Left ventricle myocardium inferior (tissue), 1 donor: ENCODE measurements around the gene EDNRB. TPM values are rescaled to one million over a fixed set of nuclear protein-coding genes. Genes with fewer than 3 reads are reported as not detected.

ENCODE experiments used
- DNase-seq: peaks from one replicate; pipeline ENCODE4 v3.0.0-alpha.2; 2020
- H3K27ac ChIP-seq: fragments of 200-600 bp; replicated peaks from 2 replicates; pipeline ENCODE4 v1.8.0; 2021
- H3K27me3 ChIP-seq: fragments of 200-600 bp; 2 replicates; pipeline ENCODE4 v1.8.0; 2021; ENCODE audit warnings: low read depth
- H3K36me3 ChIP-seq: fragments of 200-600 bp; 2 replicates; pipeline ENCODE4 v1.8.0; 2021
- H3K4me1 ChIP-seq: fragments of 200-600 bp; 2 replicates; pipeline ENCODE4 v1.8.0; 2021
- H3K4me3 ChIP-seq: fragments of 200-600 bp; 2 replicates; pipeline ENCODE4 v1.8.0; 2021; ENCODE audit warnings: mild to moderate bottlenecking, moderate library complexity
- H3K9me3 ChIP-seq: fragments of 200-600 bp; replicated peaks from 2 replicates; pipeline ENCODE4 v1.8.0; 2021
- CTCF ChIP-seq: fragments of 200-600 bp; IDR thresholded peaks from 2 replicates; pipeline ENCODE4 v1.8.0; 2021; ENCODE audit warnings: antibody characterized with exemption, mild to moderate bottlenecking, borderline replicate concordance
- intact Hi-C: fragments of 100-400 bp; cut with micrococcal nuclease; formaldehyde crosslinking; loops from one replicate; pipeline ENCODE4 v1.11.0; 2022
- total RNA-seq: library from RNA; stranded (reverse); fragmentation: NEBNext Ultra II Directional; extraction: Animal tissue kit (Norgen Biotek cat#: 25700); gene quantifications from one replicate; pipeline ENCODE4 v1.2.1, GENCODE V29; 2021
- donor health status: DM: no; HTN: yes; CAD: no; lungs with severe emphysema.

Gene EDNRB
- total RNA-seq, 1 donor from 2014 or later, result 25.6 TPM

GRCh38 chr13:77896977-77897376 lies 21.7 kb downstream of the EDNRB start:
- DNase-seq, result no peak
- Histone ChIP-seq H3K27ac (peak overlapping the region; percentile 87), H3K9me3 (no peaks in the 10 kb centered on the region), H3K36me3 (peaks cover 17% of the 10 kb centered on the region), H3K4me1 (peaks cover 52% of the 10 kb centered on the region), H3K4me3 (peak overlapping the region; percentile 39), H3K27me3 (no peaks in the 10 kb centered on the region)
- intact Hi-C loops, result no loop called here
- no peak for TF ChIP-seq CTCF

GRCh38 chr13:77896536-77896935 lies 22.1 kb downstream of the EDNRB start:
- Histone ChIP-seq H3K27me3 (no peaks in the 10 kb centered on the region), H3K9me3 (no peaks in the 10 kb centered on the region), H3K27ac (peak overlapping the region; percentile 87), H3K4me1 (peaks cover 52% of the 10 kb centered on the region), H3K4me3 (peak overlapping the region; percentile 39), H3K36me3 (peaks cover 13% of the 10 kb centered on the region)
- intact Hi-C loops, result no loop called here
- TF ChIP-seq CTCF, result no peak
- DNase-seq, result no peak

- Histone ChIP-seq H3K4me1 (peaks cover 52% of the 10 kb centered on the region), H3K27me3 (no peaks in the 10 kb centered on the region), H3K36me3 (peaks cover 2% of the 10 kb centered on the region), H3K4me3 (no peak overlapping the region), H3K27ac (peak overlapping the region; percentile 87), H3K9me3 (no peaks in the 10 kb centered on the region)
- no peak for TF ChIP-seq CTCF
- no peak for DNase-seq
- intact Hi-C loops, result no loop called here
Measured at GRCh38 chr13:77894743-77895142, 23.9 kb downstream of the EDNRB start.

GRCh38 chr13:77893066-77893465 lies 25.6 kb downstream of the EDNRB start:
- intact Hi-C loops, result no loop called here
- no peaks in the 10 kb centered on the region for H3K36me3 ChIP-seq
- no peak for TF ChIP-seq CTCF
- H3K27me3 ChIP-seq, result no peaks in the 10 kb centered on the region
- no peaks in the 10 kb centered on the region for H3K9me3 ChIP-seq
- H3K27ac ChIP-seq, result no peak overlapping the region
- peaks cover 41% of the 10 kb centered on the region for H3K4me1 ChIP-seq
- no peak for DNase-seq
- no peak overlapping the region for H3K4me3 ChIP-seq

- H3K27me3 ChIP-seq, result no peaks in the 10 kb centered on the region
- DNase-seq, result no peak
- H3K4me3 ChIP-seq, result no peak overlapping the region
- no peak for TF ChIP-seq CTCF
- intact Hi-C loops, result no loop called here
- no peaks in the 10 kb centered on the region for H3K36me3 ChIP-seq
- peaks cover 36% of the 10 kb centered on the region for H3K4me1 ChIP-seq
- no peak overlapping the region for H3K27ac ChIP-seq
- H3K9me3 ChIP-seq, result no peaks in the 10 kb centered on the region
Measured at GRCh38 chr13:77892491-77892890, 26.1 kb downstream of the EDNRB start.

GRCh38 chr13:77891486-77891885 lies 27.1 kb downstream of the EDNRB start:
- no peaks in the 10 kb centered on the region for H3K27me3 ChIP-seq
- no peak overlapping the region for H3K27ac ChIP-seq
- no peak for TF ChIP-seq CTCF
- no peak overlapping the region for H3K4me3 ChIP-seq
- H3K36me3 ChIP-seq, result no peaks in the 10 kb centered on the region
- no peak for DNase-seq
- no peaks in the 10 kb centered on the region for H3K9me3 ChIP-seq
- intact Hi-C loops, result no loop called here
- peaks cover 25% of the 10 kb centered on the region for H3K4me1 ChIP-seq
